ENCODE measurements around the gene UTP25. TPM values are rescaled to one million over a fixed set of nuclear protein-coding genes. Genes with fewer than 3 reads are reported as not detected.

UTP25 gene
- total and polyA plus RNA-seq, 4 donors: 6.5 to 9.0 (median 7.4) TPM

DNA sequence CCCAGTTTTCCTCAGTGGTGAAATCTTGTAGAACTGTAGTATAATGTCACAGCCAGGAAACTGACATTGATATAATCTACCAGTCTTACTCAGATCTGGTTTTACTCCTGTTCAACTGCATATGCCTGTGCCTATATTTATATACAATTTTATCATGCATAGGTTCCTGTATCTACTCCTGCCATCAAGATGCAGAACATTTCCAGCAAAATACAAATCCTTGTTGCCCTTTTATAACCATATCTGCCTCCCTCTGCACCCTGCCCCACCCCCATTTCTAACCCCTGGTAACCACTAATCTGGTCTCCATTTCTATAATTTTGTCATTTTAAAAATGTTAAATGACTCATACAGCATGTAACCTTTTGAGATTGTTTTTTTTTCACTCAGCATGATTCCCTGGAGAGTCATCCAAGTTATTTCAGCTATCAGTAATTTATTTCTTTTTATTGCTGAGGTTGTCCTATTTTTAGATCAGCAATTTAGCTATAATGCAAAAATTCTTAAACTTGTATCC, 8.1 kb downstream of the UTP25 start:
- H3K27ac ChIP-seq (ENCODE audit: low read depth, low read length): no peak overlapping the region
- H3K4me3 ChIP-seq (ENCODE audit: low read depth, low read length): no peak overlapping the region
- no peaks in the 10 kb centered on the region for H3K4me1 ChIP-seq (ENCODE audit: control insufficient read depth, insufficient read depth, low read length)
- no peak for DNase-seq (ENCODE audit: low read depth in 4 of 6, low spot score in 6 of 6)
- no peaks in the 10 kb centered on the region for H3K9me3 ChIP-seq (ENCODE audit: control insufficient read depth, insufficient read depth, low read length)
- H3K36me3 ChIP-seq (ENCODE audit: control insufficient read depth, insufficient read depth, low read length): peaks cover 27% of the 10 kb centered on the region
- no peaks in the 10 kb centered on the region for H3K27me3 ChIP-seq (ENCODE audit: control insufficient read depth, insufficient read depth, low read length)

DNA sequence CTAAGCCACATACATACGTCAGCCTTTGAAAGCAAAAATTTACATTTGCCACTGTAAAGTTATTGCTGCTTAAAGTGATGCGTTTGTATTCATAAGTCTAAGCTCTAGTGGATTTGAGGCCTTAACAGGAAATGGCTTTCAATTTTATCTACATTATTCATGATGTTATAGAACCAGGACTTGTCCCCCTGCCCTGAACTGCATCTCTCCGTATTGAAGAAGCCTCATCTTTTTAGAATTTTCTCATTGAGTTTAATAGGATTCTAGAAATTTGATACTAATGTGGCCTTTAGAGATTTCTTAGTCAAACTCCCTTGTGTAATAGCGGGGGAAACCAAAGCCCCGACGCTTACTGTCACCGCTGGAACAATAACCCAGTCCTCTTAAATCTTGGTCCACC, 9.9 kb downstream of the UTP25 start:
- H3K4me1 ChIP-seq (ENCODE audit: control insufficient read depth, insufficient read depth, low read length): no peaks in the 10 kb centered on the region
- no peak for DNase-seq (ENCODE audit: low read depth in 4 of 6, low spot score in 6 of 6)
- no peak overlapping the region for H3K27ac ChIP-seq (ENCODE audit: low read depth, low read length)
- H3K36me3 ChIP-seq (ENCODE audit: control insufficient read depth, insufficient read depth, low read length): peaks cover 27% of the 10 kb centered on the region
- H3K4me3 ChIP-seq (ENCODE audit: low read depth, low read length): no peak overlapping the region
- no peaks in the 10 kb centered on the region for H3K27me3 ChIP-seq (ENCODE audit: control insufficient read depth, insufficient read depth, low read length)
- no peaks in the 10 kb centered on the region for H3K9me3 ChIP-seq (ENCODE audit: control insufficient read depth, insufficient read depth, low read length)
- WGBS (ENCODE audit: insufficient coverage): no CpG with 5 or more reads among the region's 7 CpGs

DNA sequence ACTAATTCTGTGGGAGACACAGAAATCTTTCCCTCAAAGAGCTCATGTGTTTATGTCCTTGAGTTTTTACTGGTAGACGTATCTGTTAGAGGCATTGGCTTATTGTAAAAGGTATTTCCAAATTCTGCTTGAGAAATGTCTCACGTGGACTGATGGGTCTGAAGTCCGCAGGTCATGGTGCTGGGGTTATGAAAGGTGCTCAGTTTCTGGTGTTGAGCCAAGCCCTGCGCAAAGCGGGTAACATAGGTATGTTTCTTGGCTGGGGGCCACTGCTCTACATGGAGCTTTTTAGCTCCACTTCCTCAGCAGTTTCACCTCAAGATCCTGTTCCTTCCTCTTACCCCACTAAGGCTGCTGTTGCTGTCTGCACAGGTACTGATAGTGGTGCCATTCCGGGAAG, 10.8 kb downstream of the UTP25 start:
- H3K9me3 ChIP-seq (ENCODE audit: control insufficient read depth, insufficient read depth, low read length): no peaks in the 10 kb centered on the region
- H3K36me3 ChIP-seq (ENCODE audit: control insufficient read depth, insufficient read depth, low read length): peaks cover 28% of the 10 kb centered on the region
- no peak for DNase-seq (ENCODE audit: low read depth in 4 of 6, low spot score in 6 of 6)
- H3K27ac ChIP-seq (ENCODE audit: low read depth, low read length): no peak overlapping the region
- no peak overlapping the region for H3K4me3 ChIP-seq (ENCODE audit: low read depth, low read length)
- WGBS (ENCODE audit: insufficient coverage): 100% methylated on average over 4 of the region's 6 CpGs
- no peaks in the 10 kb centered on the region for H3K27me3 ChIP-seq (ENCODE audit: control insufficient read depth, insufficient read depth, low read length)
- no peaks in the 10 kb centered on the region for H3K4me1 ChIP-seq (ENCODE audit: control insufficient read depth, insufficient read depth, low read length)

DNA sequence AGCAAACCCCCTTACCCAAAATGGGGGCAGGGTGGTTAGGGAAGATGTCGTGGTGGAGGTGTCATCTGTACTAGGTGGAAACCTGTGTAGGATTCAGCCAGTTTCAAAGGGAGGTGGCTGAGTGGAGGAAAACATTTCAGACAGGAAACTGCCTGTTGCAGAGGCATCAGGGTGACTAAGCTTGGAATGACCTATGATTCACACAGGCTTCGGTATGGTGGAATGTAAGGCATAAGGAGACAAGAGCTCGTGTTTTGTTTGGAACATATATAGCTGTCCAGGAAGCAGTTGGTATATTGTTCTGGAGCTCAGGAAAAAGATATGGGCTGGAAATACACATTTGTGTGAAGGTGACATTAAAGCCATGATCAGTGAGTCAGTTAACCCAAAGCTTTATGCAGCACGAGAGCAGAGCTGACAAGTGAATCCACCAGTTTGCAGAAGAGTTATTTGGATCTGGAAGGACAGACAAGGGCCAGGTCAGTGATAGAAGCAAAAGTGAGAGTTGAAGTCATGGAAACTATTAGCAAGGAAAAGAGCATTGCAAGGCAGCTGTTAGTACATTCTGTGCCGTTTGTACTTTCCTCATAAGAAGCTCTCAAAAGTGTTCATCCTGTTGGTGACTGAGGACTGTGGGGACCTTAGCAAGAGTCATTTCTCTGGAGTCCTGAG, 12.2 kb downstream of the UTP25 start:
- no peak overlapping the region for H3K27ac ChIP-seq (ENCODE audit: low read depth, low read length)
- no peaks in the 10 kb centered on the region for H3K4me1 ChIP-seq (ENCODE audit: control insufficient read depth, insufficient read depth, low read length)
- WGBS (ENCODE audit: insufficient coverage): 80% methylated on average over 4 of the region's 5 CpGs
- H3K9me3 ChIP-seq (ENCODE audit: control insufficient read depth, insufficient read depth, low read length): no peaks in the 10 kb centered on the region
- H3K36me3 ChIP-seq (ENCODE audit: control insufficient read depth, insufficient read depth, low read length): peaks cover 28% of the 10 kb centered on the region
- no peak for DNase-seq (ENCODE audit: low read depth in 4 of 6, low spot score in 6 of 6)
- H3K27me3 ChIP-seq (ENCODE audit: control insufficient read depth, insufficient read depth, low read length): no peaks in the 10 kb centered on the region
- H3K4me3 ChIP-seq (ENCODE audit: low read depth, low read length): no peak overlapping the region

DNA sequence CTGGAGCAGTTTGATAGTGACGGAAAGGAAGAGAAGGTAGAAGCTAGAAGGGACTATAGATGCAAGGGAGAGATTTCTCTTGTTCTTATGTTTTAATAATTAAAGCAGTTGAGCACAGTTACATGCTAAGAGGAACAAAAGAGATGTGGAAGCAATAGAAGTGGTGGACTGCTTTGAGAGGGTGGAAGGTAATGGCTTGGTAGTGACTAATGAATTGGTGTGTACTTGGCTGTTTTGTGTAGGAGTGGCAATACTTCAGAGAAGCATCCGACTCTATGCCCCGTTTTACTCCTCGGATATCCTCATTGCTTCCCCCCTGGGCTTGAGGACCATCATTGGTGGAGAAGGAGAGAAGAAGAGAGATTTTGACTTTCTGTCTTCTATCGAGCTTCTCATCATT, 12.8 kb downstream of the UTP25 start:
- Histone ChIP-seq H3K4me1 (ENCODE audit: control insufficient read depth, insufficient read depth, low read length) (peaks cover under 1% of the 10 kb centered on the region), H3K4me3 (ENCODE audit: low read depth, low read length) (no peak overlapping the region), H3K27ac (ENCODE audit: low read depth, low read length) (no peak overlapping the region), H3K27me3 (ENCODE audit: control insufficient read depth, insufficient read depth, low read length) (no peaks in the 10 kb centered on the region), H3K9me3 (ENCODE audit: control insufficient read depth, insufficient read depth, low read length) (no peaks in the 10 kb centered on the region), H3K36me3 (ENCODE audit: control insufficient read depth, insufficient read depth, low read length) (peaks cover 28% of the 10 kb centered on the region)
- DNase-seq (ENCODE audit: low read depth in 4 of 6, low spot score in 6 of 6): no peak
- 97% methylated on average over 5 of the region's 5 CpGs for WGBS (ENCODE audit: insufficient coverage)

DNA sequence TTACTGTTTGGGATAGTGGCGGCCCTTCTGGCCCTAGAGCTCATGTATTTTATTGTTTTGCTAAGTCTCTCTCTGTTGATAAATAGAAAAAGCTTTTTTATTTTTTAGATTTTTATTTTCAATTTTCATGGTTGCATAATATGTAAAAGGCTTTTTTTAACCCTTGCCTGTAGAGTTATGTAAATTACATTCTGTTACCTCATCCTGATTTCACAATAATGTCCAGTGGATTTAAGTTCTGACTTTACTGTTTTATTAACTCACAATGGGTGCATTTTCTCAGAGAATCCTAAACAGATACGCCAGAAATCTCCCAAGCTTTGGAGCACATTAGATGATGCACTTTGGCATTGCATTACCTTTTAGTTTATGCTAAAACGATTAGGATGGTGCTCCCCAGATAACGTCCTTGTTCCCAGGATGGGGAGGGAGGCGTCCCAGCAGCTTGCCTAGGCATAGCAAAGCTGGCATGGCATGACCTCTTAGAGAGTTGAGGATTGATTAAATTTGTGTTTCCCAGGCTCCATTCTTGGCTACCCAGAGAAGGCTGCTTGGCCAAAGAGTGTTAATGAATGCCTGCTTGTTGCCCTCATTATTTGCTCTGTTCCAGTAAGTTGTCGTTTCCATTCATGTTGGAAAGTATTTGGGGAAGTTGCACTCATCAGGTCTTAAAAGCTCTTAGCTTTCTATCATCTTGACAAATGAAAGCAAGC, 17.1 kb downstream of the UTP25 start:
- Histone ChIP-seq H3K36me3 (ENCODE audit: control insufficient read depth, insufficient read depth, low read length) (peaks cover 22% of the 10 kb centered on the region), H3K9me3 (ENCODE audit: control insufficient read depth, insufficient read depth, low read length) (no peaks in the 10 kb centered on the region), H3K4me3 (ENCODE audit: low read depth, low read length) (no peak overlapping the region), H3K4me1 (ENCODE audit: control insufficient read depth, insufficient read depth, low read length) (peaks cover 6% of the 10 kb centered on the region), H3K27me3 (ENCODE audit: control insufficient read depth, insufficient read depth, low read length) (no peaks in the 10 kb centered on the region), H3K27ac (ENCODE audit: low read depth, low read length) (no peak overlapping the region)
- DNase-seq (ENCODE audit: low read depth in 4 of 6, low spot score in 6 of 6): peak; percentile 47 to 92 (median 74)
- WGBS (ENCODE audit: insufficient coverage): 13% methylated on average over 2 of the region's 6 CpGs

DNA sequence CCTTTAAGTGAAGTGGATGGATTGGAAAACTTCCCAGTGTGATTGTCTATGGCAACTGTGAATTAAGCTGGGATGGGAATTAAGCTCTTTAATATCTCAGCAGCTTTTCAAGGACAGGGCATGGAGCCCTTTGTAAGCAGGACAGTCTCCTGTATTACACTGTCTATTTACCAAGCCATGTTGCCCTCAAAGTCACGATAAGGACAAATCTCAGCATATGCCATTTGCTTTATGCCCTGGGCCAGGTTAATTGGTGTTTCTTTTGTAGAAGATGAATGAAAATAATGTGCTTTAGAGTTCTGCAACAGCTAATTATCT, 17.6 kb downstream of the UTP25 start:
- no CpG with 5 or more reads among the region's 1 CpG for WGBS (ENCODE audit: insufficient coverage)
- no peak overlapping the region for H3K4me3 ChIP-seq (ENCODE audit: low read depth, low read length)
- no peaks in the 10 kb centered on the region for H3K9me3 ChIP-seq (ENCODE audit: control insufficient read depth, insufficient read depth, low read length)
- DNase-seq (ENCODE audit: low read depth in 4 of 6, low spot score in 6 of 6): no peak
- peaks cover 17% of the 10 kb centered on the region for H3K36me3 ChIP-seq (ENCODE audit: control insufficient read depth, insufficient read depth, low read length)
- H3K4me1 ChIP-seq (ENCODE audit: control insufficient read depth, insufficient read depth, low read length): peaks cover 6% of the 10 kb centered on the region
- no peak overlapping the region for H3K27ac ChIP-seq (ENCODE audit: low read depth, low read length)
- H3K27me3 ChIP-seq (ENCODE audit: control insufficient read depth, insufficient read depth, low read length): no peaks in the 10 kb centered on the region

DNA sequence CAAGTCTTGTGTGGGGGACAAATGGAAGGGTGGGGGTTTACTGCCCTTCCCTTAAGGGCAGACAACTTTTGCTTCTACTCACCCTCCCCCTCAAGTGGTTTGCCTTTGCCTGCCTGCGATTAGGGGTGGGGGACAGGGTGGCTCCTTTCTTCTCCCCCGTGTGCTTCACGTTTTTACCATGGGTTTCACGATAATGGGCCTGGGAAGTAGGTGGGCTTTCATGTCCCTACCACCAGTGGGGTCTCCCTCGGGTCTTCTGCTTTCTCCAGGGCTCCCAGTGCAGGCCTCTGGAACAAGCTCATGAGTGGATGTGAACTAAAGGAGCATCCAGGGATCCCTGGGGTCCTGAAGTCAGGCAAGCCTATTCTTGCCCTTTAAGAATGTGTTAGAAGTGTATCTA, 21.6 kb downstream of the UTP25 start:
- WGBS (ENCODE audit: insufficient coverage): 80% methylated on average over 4 of the region's 5 CpGs
- Histone ChIP-seq H3K27ac (ENCODE audit: low read depth, low read length) (no peak overlapping the region), H3K9me3 (ENCODE audit: control insufficient read depth, insufficient read depth, low read length) (no peaks in the 10 kb centered on the region), H3K4me1 (ENCODE audit: control insufficient read depth, insufficient read depth, low read length) (peaks cover 8% of the 10 kb centered on the region), H3K36me3 (ENCODE audit: control insufficient read depth, insufficient read depth, low read length) (peaks cover 9% of the 10 kb centered on the region), H3K27me3 (ENCODE audit: control insufficient read depth, insufficient read depth, low read length) (no peaks in the 10 kb centered on the region), H3K4me3 (ENCODE audit: low read depth, low read length) (no peak overlapping the region)
- DNase-seq (ENCODE audit: low read depth in 4 of 6, low spot score in 6 of 6): no peak

DNA sequence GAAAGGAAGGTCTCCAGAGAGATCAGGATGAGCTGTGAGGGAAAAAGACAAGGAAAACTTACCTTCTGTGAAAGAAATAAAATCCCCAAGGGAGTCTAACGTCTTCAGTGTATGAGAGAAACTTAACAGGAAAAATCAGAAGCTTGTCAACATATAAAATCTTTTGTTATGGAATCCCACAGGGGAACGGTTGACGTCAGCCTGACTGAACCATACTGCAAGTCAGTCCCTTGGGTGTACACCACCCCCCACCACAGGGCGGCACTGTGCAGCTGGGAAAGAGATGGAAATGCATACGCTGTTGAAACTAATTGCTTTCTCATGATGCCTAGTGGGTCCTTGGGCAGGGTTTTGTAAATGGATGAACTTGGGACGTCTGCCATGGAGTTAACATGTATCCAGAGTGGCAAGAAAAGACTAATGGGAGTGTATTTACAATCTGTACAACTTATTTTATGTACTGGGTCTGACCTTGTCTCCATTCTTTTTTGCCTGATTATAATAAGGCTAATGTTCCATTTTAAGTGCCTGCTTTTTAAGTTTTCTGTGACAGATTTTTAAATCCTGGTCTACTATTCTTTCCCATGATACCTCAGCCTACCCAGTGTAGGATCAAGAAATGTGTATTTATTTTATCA, 22.7 kb downstream of the UTP25 start:
- Histone ChIP-seq H3K4me3 (ENCODE audit: low read depth, low read length) (no peak overlapping the region), H3K4me1 (ENCODE audit: control insufficient read depth, insufficient read depth, low read length) (peaks cover 12% of the 10 kb centered on the region), H3K9me3 (ENCODE audit: control insufficient read depth, insufficient read depth, low read length) (no peaks in the 10 kb centered on the region), H3K27ac (ENCODE audit: low read depth, low read length) (no peak overlapping the region), H3K27me3 (ENCODE audit: control insufficient read depth, insufficient read depth, low read length) (no peaks in the 10 kb centered on the region), H3K36me3 (ENCODE audit: control insufficient read depth, insufficient read depth, low read length) (peaks cover 12% of the 10 kb centered on the region)
- 83% methylated on average over 1 of the region's 6 CpGs for WGBS (ENCODE audit: insufficient coverage)
- DNase-seq (ENCODE audit: low read depth in 4 of 6, low spot score in 6 of 6): peak in 2 of 6 donors; percentile 62 to 65

Measured in spinal cord (tissue), 10 donors.